NCI-H2196 (cell line): ENCODE measurements around the gene CRY1.
A peak's percentile ranks its signal among the peaks of the same experiment; 100 is the strongest.

Experiments used
- DNase-seq: peaks from one replicate; lab custom pipeline; 2025; ENCODE audit not compliant: unreplicated experiment; lab: John Stamatoyannopoulos, UW

Gene CRY1

GRCh38 chr12:106973545-106973944 lies 119.8 kb downstream of the CRY1 start:
- DNase-seq = no peak

- DNase-seq = no peak
Observed at GRCh38 chr12:106971065-106971464, 122.3 kb downstream of the CRY1 start.

- no peak for DNase-seq
Observed at GRCh38 chr12:106964526-106964925, 128.8 kb downstream of the CRY1 start.

- DNase-seq = no peak
Observed at GRCh38 chr12:106962286-106962685, 131.1 kb downstream of the CRY1 start.

- DNase-seq = no peak
Observed at GRCh38 chr12:106960443-106960842, 132.9 kb downstream of the CRY1 start.

- DNase-seq = no peak
Observed at GRCh38 chr12:106957583-106957982, 135.8 kb downstream of the CRY1 start.

GRCh38 chr12:106956048-106956578 lies 137.2 kb downstream of the CRY1 start:
- peak; percentile 52 for DNase-seq

- peak; percentile 96 for DNase-seq
Observed at GRCh38 chr12:106955377-106956047, 137.8 kb downstream of the CRY1 start, which contains the start of gene TMEM263. TSS of gene TMEM263 (plus strand) at chr12:106955907. CDS start at chr12:106967117, 11,210 bp downstream.

GRCh38 chr12:106954462-106955376 lies 138.6 kb downstream of the CRY1 start:
- DNase-seq = no peak

GRCh38 chr12:106953352-106954250 lies 139.7 kb downstream of the CRY1 start:
- no peak for DNase-seq

- DNase-seq = no peak
Observed at GRCh38 chr12:106950591-106950990, 142.8 kb downstream of the CRY1 start.

GRCh38 chr12:106947461-106947860 lies 145.9 kb downstream of the CRY1 start:
- no peak for DNase-seq

GRCh38 chr12:106945261-106945851 lies 148.0 kb downstream of the CRY1 start:
- DNase-seq = no peak

- no peak for DNase-seq
Observed at GRCh38 chr12:106942775-106943174, 150.6 kb downstream of the CRY1 start.

GRCh38 chr12:106941481-106942156 lies 151.7 kb downstream of the CRY1 start:
- DNase-seq = no peak
